Astrocyte (in vitro differentiated cells and primary cell): Measurements from ENCODE around the gene SAMD4B.

Experiments
- EZH2 ChIP-seq: IDR thresholded peaks from 2 replicates; pipeline ENCODE4 v1.6.1; 2012; ENCODE audit warnings: mild to moderate bottlenecking, low read length, inconsistent platforms; ENCODE audit not compliant: insufficient read depth
- TF ChIP-seq, protein P1 (sequence below): IDR thresholded peaks from 2 replicates; pipeline ENCODE4 v1.5.1; 2011; ENCODE audit warnings: low read depth, mild to moderate bottlenecking, inconsistent platforms, low read length, moderate library complexity; ENCODE audit not compliant: insufficient read depth

DNA sequence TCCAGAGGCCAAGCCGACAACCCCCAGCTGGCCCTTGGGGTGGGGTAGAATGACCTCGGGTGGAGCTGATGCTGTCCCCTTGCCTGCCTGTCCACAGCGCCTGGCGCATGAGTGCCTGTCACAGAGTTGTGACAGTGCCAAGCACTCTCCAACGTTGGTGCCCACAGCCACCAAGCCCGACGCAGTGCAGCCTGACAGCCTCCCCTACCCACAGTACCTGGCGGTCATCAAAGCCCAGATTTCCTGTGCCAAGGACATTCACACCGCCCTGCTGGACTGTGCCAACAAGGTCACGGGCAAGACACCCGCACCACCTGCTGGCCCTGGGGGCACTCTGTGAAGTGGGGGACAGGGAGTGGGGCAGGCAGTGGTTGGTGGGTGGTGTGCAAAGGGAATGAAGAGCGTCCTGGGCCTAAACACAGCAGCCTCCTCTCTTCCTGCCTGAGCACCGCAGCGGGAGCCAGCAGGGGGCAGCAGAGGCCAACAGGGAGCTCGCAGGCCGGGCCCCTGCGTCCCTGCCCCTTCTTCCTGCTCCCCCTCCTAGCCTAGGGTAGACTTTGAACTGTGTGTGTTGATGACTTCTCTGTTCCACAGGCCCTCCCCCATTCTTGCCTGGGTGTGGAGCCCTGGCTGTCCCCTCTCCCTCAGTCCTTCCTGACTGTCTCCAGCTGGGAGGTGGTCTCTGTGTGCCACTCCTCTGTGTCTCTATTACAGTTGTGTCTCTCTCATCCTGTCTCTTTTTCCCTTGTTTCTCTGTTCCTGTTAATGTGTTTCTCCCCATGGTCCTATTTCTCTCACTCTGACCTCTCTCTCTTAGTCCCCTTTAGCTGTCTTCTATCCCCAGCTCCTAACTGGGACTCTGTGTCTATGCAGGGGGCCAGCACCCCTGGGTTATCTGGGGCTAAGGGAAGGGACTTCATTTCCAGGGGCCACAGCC lies 55.4 kb downstream of the SAMD4B start:
- TF ChIP-seq, protein P1, sequence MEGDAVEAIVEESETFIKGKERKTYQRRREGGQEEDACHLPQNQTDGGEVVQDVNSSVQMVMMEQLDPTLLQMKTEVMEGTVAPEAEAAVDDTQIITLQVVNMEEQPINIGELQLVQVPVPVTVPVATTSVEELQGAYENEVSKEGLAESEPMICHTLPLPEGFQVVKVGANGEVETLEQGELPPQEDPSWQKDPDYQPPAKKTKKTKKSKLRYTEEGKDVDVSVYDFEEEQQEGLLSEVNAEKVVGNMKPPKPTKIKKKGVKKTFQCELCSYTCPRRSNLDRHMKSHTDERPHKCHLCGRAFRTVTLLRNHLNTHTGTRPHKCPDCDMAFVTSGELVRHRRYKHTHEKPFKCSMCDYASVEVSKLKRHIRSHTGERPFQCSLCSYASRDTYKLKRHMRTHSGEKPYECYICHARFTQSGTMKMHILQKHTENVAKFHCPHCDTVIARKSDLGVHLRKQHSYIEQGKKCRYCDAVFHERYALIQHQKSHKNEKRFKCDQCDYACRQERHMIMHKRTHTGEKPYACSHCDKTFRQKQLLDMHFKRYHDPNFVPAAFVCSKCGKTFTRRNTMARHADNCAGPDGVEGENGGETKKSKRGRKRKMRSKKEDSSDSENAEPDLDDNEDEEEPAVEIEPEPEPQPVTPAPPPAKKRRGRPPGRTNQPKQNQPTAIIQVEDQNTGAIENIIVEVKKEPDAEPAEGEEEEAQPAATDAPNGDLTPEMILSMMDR = peak; percentile 75
- TF ChIP-seq EZH2 = no peak
